Measurements from ENCODE around the gene PSMC3. TPM values are rescaled to one million over a fixed set of nuclear protein-coding genes. Genes with fewer than 3 reads are reported as not detected.
A peak's percentile ranks its signal among the peaks of the same experiment; 100 is the strongest.

Gene PSMC3
- total RNA-seq, 1 donor from 2014 or later, result 147 TPM

DNA sequence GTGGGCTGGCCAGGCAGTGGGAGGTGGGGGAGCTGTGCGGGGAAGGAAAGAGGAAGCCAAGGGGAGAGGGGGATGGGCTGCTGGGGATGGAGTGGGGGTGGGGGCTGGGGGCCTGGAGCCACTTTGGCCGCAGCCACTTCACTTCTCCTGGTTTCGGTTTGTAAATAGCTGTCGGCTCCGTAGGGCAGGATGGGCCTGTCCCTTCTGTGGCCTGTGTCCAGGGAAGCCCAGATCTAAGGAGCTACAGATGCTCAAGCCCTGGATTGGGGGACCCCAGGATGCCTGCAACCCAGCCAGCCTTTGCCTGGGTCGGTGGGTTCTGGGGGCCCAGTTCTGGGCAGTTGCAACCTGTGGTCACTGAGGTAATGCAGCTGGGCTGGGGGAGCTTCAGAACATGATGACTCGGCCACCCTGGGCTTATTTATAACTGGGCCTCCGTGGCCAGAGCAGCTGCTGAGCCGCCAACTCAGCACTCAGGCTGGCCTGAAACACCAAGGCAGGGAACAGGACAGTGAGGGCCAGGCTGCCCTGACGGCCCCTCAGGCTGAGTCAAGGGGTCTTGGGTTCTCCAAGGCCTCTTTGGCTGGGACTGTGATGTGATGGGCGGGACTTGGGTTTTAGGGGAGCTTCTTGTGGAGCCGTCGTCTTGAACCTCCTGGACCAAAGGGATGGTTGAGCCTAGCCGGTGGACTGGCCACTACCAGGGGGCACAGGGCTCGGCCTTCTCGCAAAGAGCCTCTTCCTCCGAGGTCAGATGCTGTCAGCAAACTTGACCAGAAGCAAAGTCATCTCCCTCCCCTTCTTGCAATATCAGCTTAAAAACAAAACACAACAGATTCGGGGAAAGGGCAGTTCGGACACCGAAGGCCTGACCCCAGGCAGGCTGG lies 32.8 kb downstream of the PSMC3 start:
- peak; percentile 58 for DNase-seq

DNA sequence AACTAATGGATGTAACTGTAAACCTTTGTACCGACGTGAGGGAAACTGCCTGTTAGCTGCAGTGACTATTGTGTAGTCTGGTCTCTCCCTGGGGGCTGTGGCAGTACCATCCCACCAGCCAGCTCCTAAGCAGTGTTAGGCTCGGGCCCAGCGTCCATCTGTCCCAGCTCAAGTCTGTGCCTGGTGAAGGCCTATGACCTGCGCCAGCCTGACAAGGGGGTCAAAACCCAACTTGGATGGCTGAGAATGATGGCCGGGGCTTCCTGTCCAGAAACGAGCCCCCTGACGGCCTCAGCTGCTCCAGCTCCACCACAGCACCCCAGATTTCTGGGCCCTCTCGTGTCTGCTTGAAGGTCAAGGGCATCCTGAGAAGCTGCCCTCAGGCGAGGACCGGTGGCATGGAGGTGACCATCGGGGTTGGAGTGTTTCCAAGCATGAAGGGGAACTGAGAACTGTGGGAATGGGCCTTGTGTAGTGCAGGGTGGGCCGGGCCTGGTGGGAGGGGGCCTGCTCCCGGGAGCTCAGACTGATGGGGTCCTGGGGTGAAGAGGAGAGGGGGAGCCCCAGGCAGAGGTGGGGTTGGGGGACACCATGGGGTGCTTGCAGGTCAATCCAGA lies 33.6 kb downstream of the PSMC3 start:
- DNase-seq, result no peak

GRCh38 chr11:47391711-47392432 lies 34.4 kb downstream of the PSMC3 start:
- no peak for DNase-seq

- no peak for DNase-seq
These were observed 35.1 kb downstream of the PSMC3 start for GRCh38 chr11:47391077-47391583.

GRCh38 chr11:47390422-47390760 lies 35.8 kb downstream of the PSMC3 start:
- no peak for DNase-seq

- DNase-seq, result no peak
These were observed 36.4 kb downstream of the PSMC3 start for GRCh38 chr11:47389577-47390421.

DNA sequence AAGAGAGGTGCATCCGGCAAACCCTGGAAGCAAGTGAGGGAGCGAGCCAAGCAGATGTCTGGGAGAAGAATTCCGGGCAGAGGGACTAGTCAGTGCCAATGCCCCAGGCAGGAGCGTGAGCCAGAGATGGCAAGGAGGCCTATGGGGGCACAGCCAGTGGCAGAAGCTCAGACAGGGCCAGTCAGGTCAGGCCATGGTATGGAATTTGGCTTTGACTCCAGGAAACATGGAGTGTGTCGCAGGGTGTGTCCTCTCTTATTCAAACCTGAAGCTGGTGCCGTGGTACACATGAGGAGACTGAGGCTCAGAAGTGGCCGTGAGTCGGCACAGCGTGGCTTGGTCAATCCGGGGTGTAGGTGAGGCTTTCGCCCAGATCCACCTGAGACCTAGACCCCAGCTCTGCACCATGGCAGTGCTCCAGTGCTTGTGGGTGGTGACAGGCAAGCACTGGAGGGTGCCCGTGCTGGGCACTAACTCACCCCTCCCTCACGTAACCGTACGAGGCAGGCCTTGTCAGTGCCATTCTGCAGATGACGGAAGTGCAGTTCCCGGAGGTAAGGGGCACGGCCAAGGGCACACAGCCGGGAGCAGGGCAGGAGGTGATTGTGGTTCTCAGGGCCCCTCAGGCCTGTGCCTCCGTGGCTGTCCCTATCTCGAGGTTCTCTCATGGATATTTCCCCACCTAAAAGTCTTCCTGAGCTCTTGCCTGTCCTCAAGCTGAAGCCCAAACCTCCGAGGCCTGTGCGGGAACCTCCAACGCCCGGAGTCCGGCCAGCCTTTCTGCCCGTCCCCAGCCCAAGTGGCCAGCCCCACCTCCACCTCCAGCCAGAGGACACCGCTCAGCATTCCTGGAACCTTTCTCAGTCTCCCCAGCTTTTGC lies 37.3 kb downstream of the PSMC3 start:
- no peak for DNase-seq

GRCh38 chr11:47387944-47388696 lies 38.1 kb downstream of the PSMC3 start:
- DNase-seq, result no peak

DNA sequence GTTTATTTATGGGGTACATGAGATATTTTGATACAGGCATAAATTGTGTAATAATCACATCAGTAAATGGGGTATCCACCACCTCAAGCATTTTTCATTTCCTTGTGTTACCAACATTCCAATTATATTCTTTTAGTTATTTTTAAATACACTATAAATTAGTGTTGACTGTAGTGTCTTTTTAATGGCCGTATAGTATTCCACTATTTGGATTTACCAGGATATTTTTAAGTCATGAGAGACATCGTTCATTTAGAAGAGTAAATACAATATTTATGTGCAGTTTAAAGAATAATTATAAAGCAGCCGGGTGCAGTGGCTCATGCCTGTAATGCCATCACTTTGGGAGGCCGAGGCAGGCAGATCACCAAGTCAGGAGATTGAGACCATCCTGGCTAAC lies 41.7 kb downstream of the PSMC3 start:
- DNase-seq, result no peak

DNA sequence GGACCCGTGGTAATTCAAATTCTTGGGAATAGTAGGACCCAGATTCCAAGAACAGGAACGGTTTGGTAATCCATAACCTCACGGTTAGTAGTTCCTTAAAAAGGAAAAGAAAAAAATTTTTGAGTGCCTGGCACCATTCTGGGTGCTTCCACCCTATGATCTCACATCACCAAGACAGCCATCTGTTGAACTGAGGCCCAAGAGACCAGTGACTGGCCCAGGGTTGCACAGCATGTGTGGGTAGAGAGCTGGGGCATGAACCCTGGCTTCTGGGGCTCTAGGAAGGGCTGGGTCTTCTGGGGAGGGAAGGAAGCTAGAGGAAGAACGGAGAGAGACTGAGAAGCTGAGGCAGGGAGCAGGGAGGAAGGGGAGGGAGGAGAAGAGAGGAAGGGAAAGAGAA lies 43.2 kb downstream of the PSMC3 start:
- DNase-seq, result no peak

DNA sequence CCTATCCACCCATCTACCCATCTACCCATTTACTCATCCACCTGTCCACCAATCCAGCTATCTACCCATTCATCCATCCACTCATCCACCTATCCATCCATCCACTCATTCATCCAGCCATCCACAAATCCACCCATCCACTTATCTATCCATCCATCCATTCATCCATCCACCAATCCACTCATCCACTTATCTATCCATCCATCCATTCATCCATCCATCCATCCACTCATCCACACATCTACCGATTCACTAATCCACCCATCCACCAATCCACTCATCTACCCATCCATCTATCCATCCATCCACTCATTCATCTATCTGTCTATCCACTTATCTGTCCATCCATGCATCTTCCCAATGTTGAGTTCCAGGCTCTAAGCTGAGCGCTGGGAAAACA lies 46.2 kb downstream of the PSMC3 start:
- no peak for DNase-seq

DNA sequence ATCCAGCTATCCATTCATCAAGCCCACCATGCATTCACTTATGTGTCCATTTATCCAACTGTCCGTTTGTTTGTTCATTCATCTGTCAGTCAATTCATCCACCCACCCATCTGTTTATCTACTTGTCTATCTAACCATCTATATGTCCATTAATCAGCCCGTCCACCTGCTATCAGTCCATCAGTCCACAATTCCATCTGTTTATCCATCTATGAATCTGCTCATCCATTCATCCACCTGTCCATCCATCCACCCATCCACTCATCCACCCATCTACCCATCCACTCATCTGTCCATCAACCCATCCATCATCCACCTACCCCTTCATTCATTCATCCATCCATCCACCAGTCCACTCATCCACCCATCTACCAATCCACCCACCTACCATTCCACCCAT lies 46.9 kb downstream of the PSMC3 start:
- DNase-seq, result no peak

DNA sequence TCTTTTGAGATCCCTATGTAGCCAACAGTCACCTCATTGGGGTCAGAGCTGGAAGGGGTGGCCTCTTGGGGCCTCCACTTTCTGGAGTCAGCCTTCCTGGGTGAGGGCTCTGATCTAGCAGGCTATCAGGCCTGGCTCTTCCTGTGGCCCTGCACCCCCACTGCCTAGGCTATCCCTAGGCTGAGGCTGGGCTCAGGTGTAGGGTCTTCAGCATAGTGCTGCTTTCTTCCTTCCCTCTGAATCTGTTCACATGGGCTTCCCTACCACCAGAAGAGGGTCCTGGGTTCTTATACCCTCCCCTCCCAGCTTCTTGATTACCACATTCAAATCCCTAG lies 47.4 kb downstream of the PSMC3 start:
- no peak for DNase-seq

GRCh38 chr11:47378010-47378835 lies 48.0 kb downstream of the PSMC3 start, which contains the start of gene SPI1:
Gene SPI1, minus strand, starts transcription at chr11:47378547. Its CDS starts 194 bp downstream, at chr11:47378353.
- DNase-seq, result no peak

GRCh38 chr11:47377571-47378009 lies 48.6 kb downstream of the PSMC3 start:
- no peak for DNase-seq

- DNase-seq, result no peak
These were observed 49.5 kb downstream of the PSMC3 start for GRCh38 chr11:47376525-47377371.

DNA sequence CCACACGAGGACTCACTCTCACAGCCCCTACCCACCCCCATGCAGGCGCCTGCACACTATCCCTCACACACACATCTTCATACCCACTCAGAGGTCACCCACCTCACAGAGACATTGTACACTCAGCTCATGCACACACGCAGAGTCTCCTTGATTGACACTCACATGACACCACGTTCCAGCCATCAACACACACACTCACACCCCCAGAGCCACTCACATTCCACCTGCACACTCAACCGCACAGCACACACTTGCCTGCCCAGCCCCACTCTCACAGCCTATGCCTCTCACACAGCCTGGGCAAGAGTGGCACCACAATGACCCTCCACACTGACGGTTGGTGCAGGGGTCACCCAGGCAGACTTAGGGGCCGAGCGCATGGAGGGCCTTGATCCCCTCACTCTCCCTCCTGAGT lies 50.1 kb downstream of the PSMC3 start:
- DNase-seq, result no peak

DNA sequence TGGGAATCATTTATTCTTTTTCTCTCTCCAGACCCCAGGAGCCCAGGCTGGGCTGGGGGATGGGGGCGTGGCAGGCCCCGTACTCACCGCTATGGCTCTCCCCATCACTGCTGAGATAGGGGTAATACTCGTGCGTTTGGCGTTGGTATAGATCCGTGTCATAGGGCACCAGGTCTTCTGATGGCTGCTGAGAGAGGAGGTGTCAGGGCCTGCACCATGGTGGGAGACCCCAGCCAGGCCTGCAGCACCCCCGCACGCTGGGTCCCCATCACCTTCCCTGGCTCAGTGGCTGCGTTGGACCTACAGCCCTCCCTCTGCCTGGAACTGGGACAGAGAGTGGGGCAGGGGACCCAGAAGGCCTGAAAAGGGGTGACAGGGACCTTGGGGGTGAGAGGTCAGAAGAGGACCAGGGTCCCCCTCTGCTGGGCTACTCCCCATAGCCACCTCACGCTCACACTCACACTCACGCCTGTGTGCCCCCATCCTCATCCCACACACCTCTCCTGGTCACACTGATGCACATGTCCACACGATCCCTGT lies 50.6 kb downstream of the PSMC3 start:
- DNase-seq, result no peak
